Measurements from ENCODE around the gene HOXB4.

Gene HOXB4

DNA sequence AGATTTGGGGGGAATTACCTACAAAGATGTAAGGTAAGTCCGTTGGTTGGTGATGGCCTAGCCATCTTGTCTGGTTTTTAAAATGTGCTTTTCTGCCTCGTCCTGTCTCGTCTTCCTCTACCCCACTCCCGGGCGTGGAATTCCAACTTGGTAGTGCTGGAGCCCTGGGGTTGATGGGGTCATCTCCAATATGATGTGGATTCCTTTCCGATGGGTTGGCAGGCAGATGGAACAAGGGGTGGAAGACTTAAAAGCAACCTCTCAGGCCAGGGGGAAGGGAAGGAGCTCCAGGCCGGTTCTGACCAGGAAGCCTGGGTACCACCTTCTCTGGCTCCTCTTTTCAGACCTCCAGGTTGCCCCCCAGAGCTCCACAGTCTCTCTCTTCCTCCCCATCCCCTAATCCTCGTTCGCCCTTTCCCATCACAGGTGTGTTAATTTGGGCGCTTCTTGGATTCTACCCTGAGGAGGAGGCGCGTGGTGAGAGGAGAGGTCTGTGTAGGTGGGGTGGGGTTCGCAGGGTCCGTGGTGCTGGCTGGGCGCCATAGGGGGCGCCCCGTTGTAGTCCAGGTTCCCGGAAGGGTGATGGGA lies 28.1 kb downstream of the HOXB4 start:
- no peak for DNase-seq (ENCODE audit: insufficient read length, low spot score)

DNA sequence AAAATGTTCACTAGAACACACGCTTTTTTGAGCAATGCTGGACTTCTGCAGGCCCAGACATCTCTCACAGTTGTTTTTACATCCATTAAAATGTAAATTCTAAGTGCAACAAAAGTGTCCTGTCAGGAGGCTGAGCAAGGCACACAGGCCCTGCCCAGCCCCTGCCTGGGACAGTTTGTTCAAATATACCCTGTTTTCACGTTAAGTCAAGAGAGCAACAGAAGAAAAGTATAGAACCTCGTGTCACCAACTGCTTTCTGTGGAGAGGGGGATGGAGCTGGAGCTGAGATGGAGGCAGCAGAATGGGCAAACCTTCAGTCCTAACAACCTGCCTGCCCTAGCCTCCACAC lies 28.9 kb downstream of the HOXB4 start:
- FAIRE-seq, result no peak
- no peak for DNase-seq (ENCODE audit: insufficient read length, low spot score)

More for the DNA sequence above, 28.1 kb downstream of the HOXB4 start:
- no peak for FAIRE-seq

- no peak for DNase-seq (ENCODE audit: insufficient read length, low spot score)
- peak; percentile 66 for FAIRE-seq
Measured at GRCh38 chr17:48548523-48549280, 29.4 kb downstream of the HOXB4 start.

DNA sequence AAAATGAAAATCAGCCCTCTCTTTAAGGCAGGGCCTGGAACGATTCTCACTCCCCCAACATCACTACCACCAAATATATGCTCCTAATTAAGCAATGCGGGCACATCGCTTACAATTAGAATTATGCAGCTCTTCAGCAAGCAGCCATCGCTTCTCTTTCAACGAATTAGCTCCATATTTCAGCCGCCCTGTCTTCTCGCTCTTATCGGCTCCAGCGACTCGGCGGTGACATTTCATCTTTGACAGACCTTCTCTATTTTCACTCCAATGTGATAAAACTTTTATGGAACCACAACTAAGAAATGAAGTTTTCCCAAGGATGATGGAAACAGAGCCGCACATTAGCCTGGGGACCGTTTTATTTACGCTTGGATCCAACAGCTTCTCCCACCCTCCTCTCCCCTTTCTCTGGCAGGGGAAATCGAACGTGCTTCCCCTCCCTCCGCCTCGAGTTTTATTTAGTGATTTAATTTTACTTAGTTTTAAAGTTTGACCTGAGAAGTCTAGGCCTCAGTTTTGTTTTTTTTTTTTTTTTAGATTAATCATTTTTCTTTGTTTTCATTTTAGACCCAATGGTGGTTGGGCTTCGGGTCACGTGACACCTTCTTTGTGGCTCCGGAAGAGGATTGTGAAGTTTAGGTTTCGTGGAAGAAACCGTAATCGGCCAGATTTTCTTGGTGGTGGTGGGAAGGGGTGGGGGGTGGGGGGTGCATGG lies 30.2 kb downstream of the HOXB4 start:
- no peak for FAIRE-seq

DNA sequence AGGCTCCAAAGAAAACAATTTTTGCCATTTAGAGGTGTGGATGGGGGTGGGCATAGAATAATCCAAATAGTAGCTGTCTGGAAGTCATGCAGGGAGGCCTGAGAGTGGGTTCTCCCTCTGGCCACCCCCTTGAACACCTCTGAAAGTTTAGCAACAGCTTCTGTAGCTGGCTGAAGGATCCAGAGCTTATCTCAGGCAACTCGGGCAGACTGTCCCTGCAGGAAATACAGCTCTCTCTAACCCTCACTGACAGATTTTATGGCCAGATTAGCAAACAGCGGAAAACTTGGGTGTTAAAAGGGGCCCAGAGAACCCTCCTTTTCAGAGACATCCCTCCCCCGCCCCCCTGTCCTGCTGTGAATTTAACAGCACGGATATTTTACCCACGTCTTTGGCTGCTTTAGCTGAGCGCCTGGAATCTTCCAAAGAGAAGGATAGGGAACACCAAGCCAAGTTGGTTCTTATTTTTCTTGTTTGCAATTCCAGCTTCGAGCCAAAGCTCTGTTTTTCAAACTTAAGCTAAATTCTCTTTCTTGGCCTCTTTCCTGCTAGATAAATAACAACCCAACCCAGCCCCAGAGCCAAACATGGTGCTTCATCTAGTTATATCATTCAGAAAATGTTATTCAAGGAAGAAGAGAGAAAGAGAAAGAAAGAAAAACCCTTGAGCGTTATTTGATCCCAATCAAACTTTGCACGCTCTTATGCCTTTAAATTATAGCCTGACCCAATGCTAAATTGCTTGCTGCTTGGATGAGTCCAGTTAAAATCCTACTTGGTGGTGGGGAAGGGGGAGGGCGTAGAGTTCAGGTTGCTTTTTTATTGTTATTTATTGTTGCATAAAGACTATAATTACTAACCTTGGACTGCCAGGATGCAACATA lies 31.0 kb downstream of the HOXB4 start:
- DNase-seq (ENCODE audit: insufficient read length, low spot score) (no peak), FAIRE-seq (peak; percentile 31)

More for the DNA sequence above, 30.2 kb downstream of the HOXB4 start:
- DNase-seq (ENCODE audit: insufficient read length, low spot score), result no peak

- FAIRE-seq, result peak; percentile 63
- DNase-seq (ENCODE audit: insufficient read length, low spot score), result no peak
Measured at GRCh38 chr17:48546137-48546923, 31.8 kb downstream of the HOXB4 start.

DNA sequence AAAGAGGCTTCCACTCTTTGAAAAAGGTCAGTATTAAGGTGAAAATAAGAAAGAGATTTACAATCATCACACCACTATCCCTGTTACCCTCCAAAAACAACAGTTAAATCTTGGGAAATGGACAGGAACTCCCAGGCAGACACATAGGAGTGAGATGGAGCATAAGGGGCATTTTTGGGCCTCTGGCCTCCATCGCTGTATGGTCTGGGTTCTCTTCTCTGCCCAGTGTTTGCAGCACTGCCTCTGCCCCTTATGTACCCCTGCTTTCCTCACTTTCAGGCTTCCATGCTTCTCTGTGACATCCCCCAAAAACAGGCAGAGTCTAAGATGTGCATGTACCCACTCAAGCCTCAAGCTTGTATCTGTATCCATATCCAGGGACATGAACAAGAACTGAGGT lies 32.6 kb downstream of the HOXB4 start:
- FAIRE-seq (peak; percentile 45), DNase-seq (ENCODE audit: insufficient read length, low spot score) (no peak)

DNA sequence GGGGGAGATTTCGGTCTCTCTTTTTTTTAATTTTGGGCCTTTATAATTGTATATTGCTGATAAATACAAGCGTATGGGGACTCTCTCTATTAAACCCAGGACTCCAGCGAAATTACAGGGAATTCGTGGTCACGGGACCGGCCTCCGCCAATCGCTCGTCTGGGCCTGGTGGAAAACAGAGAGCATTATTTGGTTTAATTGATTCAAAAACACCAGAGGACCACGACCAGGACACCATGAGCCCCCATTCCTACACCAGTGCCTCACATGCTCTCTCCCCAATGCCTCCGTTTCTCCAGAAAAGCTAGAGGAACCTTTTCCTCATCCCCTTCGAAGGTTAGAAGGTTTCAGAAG lies 33.2 kb downstream of the HOXB4 start, which contains the start of gene HOXB2:
Gene HOXB2, minus strand, starts transcription at position 88 of the 354 bp plus-strand sequence. CDS start 198 bp downstream, outside the sequence.
- FAIRE-seq (no peak), DNase-seq (ENCODE audit: insufficient read length, low spot score) (no peak)

DNA sequence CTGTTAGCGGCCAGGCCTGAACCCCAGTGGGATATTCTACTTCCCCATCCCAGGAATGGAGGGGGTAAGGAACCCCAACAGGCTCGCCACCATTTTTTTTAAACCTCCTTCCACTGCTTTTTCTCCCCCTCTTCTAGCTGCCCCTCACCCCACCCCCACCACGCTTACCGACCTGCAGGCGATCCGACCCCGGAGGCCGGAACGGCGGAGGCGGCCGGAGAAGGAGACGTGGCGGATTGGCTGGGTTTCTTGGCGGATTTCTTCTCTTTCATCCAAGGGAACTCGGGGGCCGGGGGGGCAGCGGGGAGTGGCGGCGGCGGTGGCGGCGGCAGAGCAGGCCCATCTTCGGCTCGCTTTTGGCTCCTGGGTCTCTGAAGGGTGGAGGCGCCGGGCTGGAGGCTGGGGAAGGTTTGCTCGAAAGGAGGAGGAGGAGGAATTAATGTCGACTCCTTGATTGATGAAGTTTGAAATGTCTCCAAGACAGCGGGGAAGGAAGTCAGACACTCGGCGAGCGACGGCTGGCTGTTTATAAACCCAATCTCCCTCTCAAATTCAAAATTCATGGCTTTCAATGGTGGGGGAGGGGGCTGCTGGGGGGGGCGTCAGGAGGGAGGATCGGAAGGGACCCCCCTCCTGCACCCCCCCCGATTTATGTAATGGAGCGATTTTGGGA lies 33.7 kb downstream of the HOXB4 start:
- DNase-seq (ENCODE audit: insufficient read length, low spot score) (no peak), FAIRE-seq (peak; percentile 87)

DNA sequence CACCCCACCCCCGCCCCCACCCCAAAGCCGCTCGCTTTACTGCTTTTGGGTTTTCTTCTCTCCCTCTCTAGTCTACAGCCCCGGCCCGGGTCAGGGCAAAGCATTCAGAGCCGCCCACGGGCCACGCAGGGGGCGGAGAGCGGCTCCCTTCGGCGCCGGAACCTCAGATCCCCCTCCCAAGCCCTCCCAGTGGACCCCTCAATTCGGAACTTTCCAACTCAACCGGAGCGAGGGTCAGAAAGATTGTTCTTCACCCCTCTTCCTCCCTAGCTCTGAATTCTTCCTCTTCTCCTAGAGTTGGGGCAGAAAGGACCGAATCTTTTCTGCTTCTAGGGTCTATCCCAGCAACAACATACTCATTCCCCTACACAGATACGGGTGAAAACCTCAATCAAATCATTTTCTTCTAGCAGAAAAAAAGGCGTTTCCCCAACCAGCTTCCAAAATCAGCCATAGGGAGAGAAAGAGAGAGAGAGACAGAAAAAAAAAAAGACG lies 34.2 kb downstream of the HOXB4 start:
- FAIRE-seq, result no peak
- no peak for DNase-seq (ENCODE audit: insufficient read length, low spot score)

- DNase-seq (ENCODE audit: insufficient read length, low spot score) (no peak), FAIRE-seq (peak; percentile 82)
Measured at GRCh38 chr17:48543107-48543853, 34.9 kb downstream of the HOXB4 start.

DNA sequence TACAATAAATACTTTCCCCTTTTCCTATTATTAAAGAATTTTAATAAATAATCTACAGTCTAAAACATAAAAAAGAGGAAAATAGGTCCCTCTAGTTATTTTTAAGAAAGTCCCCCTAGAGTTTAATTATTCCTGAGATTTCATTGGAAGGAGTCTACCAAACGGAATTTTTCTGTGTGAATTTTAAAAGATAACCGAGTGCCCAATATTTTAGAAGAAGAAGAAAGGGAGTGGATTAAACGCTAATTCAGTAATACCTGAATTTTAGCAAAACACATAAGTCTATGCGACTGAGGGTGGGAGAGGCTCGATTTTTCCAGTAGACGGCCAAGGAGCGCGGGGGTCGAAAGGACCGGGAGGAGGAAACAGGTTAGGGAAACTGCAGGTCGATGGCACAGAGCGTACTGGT lies 35.4 kb downstream of the HOXB4 start:
- FAIRE-seq, result peak; percentile 68
- no peak for DNase-seq (ENCODE audit: insufficient read length, low spot score)

- no peak for DNase-seq (ENCODE audit: insufficient read length, low spot score)
- FAIRE-seq, result peak; percentile 8
Measured at GRCh38 chr17:48542114-48542656, 36.0 kb downstream of the HOXB4 start.

DNA sequence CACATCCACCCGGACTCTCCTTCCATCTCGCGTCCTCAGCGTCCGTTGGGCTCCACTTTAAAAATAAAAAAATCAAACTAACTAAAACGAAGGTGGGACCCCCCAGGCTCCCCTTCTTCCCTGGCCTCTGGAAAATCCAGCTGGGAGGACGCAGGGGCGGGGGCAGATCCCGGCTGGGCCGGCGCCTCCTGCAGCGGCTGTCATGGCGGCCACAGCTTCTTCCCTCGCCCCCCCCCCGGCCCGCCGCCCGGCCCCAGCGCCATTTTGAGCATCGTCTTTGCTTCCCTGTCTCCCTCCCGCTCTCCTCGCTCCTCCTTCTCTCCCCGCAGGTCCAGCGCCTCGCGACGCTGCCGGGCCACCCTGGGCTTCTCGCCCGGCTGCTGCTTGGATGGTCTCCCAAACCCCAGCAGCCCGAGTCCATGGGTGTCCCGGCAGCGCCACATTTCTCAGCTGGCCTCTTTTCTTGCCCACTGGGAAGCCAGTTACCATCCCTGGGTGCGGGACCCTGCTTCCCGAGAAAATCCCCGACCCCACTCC lies 36.5 kb downstream of the HOXB4 start:
- DNase-seq (ENCODE audit: insufficient read length, low spot score), result no peak
- no peak for FAIRE-seq

- FAIRE-seq (peak; percentile 88), DNase-seq (ENCODE audit: insufficient read length, low spot score) (no peak)
Measured at GRCh38 chr17:48541036-48541576, 37.0 kb downstream of the HOXB4 start.

- FAIRE-seq (no peak), DNase-seq (ENCODE audit: insufficient read length, low spot score) (no peak)
Measured at GRCh38 chr17:48540213-48540612, 37.9 kb downstream of the HOXB4 start.

GRCh38 chr17:48539177-48539576 lies 39.0 kb downstream of the HOXB4 start:
- FAIRE-seq (no peak), DNase-seq (ENCODE audit: insufficient read length, low spot score) (no peak)

GRCh38 chr17:48537316-48537715 lies 40.8 kb downstream of the HOXB4 start:
- no peak for DNase-seq (ENCODE audit: insufficient read length, low spot score)
- FAIRE-seq, result no peak

Measured in GM19239 (cell line).